ENCODE data around the gene KRTAP13-3.

The KRTAP13-3 gene

GRCh38 chr21:30425826-30426225, at the start of gene KRTAP13-3:
TSS of gene KRTAP13-3 (minus strand) at chr21:30425926. CDS start at chr21:30425912, 14 bp downstream.
- no peak for DNase-seq

GRCh38 chr21:30468900-30469714, 43.4 kb upstream of the KRTAP13-3 start:
- DNase-seq, result no peak

GRCh38 chr21:30463713-30464112, 38.0 kb upstream of the KRTAP13-3 start:
- no peak for DNase-seq

- no peak for DNase-seq
Measured at GRCh38 chr21:30448514-30448913, 22.8 kb upstream of the KRTAP13-3 start.

GRCh38 chr21:30447056-30447455, 21.3 kb upstream of the KRTAP13-3 start:
- DNase-seq, result no peak

- DNase-seq, result no peak
Measured at GRCh38 chr21:30444204-30444603, 18.5 kb upstream of the KRTAP13-3 start.

GRCh38 chr21:30443226-30443625, 17.5 kb upstream of the KRTAP13-3 start:
- no peak for DNase-seq

GRCh38 chr21:30439975-30440374, 14.2 kb upstream of the KRTAP13-3 start, which contains the start of gene KRTAP15-1:
TSS of gene KRTAP15-1 (plus strand) at chr21:30440275. CDS start at chr21:30440328, 53 bp downstream.
- no peak for DNase-seq

- no peak for DNase-seq
Measured at GRCh38 chr21:30437010-30437565, 11.4 kb upstream of the KRTAP13-3 start.

GRCh38 chr21:30434033-30434631, 8.4 kb upstream of the KRTAP13-3 start:
- no peak for DNase-seq

- DNase-seq, result no peak
Measured at GRCh38 chr21:30430170-30430655, 4.5 kb upstream of the KRTAP13-3 start, which contains the start of gene KRTAP13-4. TSS of gene KRTAP13-4 (plus strand) at chr21:30430220. CDS start at chr21:30430276, 56 bp downstream.

- no peak for DNase-seq
Measured at GRCh38 chr21:30426731-30427130, 1.0 kb upstream of the KRTAP13-3 start.

- DNase-seq, result no peak
Measured at GRCh38 chr21:30415993-30416392, 9.7 kb downstream of the KRTAP13-3 start.

- no peak for DNase-seq
Measured at GRCh38 chr21:30408782-30409494, 16.8 kb downstream of the KRTAP13-3 start.

GRCh38 chr21:30395731-30396130, 30.0 kb downstream of the KRTAP13-3 start, which contains the start of gene KRTAP13-1:
TSS of gene KRTAP13-1 (plus strand) at chr21:30396031. CDS start at chr21:30396087, 56 bp downstream.
- DNase-seq, result no peak

- no peak for DNase-seq
Measured at GRCh38 chr21:30391492-30392025, 34.2 kb downstream of the KRTAP13-3 start.

GRCh38 chr21:30382201-30382600, 43.5 kb downstream of the KRTAP13-3 start:
- DNase-seq, result no peak

Measured in activated gamma-delta T cell treated with Interleukin-2 at 50 U/mL for 16 hours (primary cell).